Measurements from ENCODE around the gene UGT2A1. TPM values are rescaled to one million over a fixed set of nuclear protein-coding genes. Genes with fewer than 3 reads are reported as not detected.
"Not testable (repeated sequence)": the region's sequence is repeated elsewhere in the genome, so short reads cannot be mapped to it uniquely, and the experiment has no call there.

UGT2A1 gene
- total and polyA plus RNA-seq, 2 experiments from 2014 or later: not detected

GRCh38 chr4:69689599-69689998 lies 36.6 kb upstream of the UGT2A1 start:
- no peaks in the 10 kb centered on the region for H3K9me2 ChIP-seq (ENCODE audit: insufficient read depth)
- H3K27me3 ChIP-seq (replicated peaks; ENCODE audit: insufficient read depth): no peaks in the 10 kb centered on the region
- H4K20me1 ChIP-seq (ENCODE audit: insufficient read depth): no peaks in the 10 kb centered on the region
- no peak overlapping the region for H3K4me2 ChIP-seq (ENCODE audit: unreplicated experiment)
- no peaks in the 10 kb centered on the region for H3K36me3 ChIP-seq (ENCODE audit: low read depth)
- no peaks in the 10 kb centered on the region for H3K9me3 ChIP-seq (ENCODE audit: low read depth)
- no peak overlapping the region for H3K9ac ChIP-seq
- H3K79me2 ChIP-seq (ENCODE audit: insufficient read depth): no peaks in the 10 kb centered on the region
- TF ChIP-seq EZH2phosphoT487 (IDR thresholded peaks at IDR 0.05; ENCODE audit: insufficient read depth, low read depth) (no peak), EZH2 (IDR thresholded peaks at IDR 0.05; ENCODE audit: insufficient read depth, poor library complexity, severe bottlenecking) (no peak)
- H2AFZ ChIP-seq: no peak overlapping the region
- H3K27ac ChIP-seq: no peak overlapping the region
- WGBS, 2 experiments (ENCODE audit: low coverage in 1 of 2, low lambda C conversion rate in 2 of 2, missing lambda C conversion rate in 2 of 2): 0 to 2% methylated on average over 1 of the region's 1 CpG
- no peaks in the 10 kb centered on the region for H3K4me1 ChIP-seq (ENCODE audit: insufficient read depth)
- no peak overlapping the region for H3K4me3 ChIP-seq
- in situ Hi-C loops (cut with MboI): loop anchor here (25.0 kb wide), 2 partner anchors 498 to 823 kb away; partner anchors contain the start of genes AMTN and ODAM
- no peaks in the 10 kb centered on the region for H3F3A ChIP-seq (ENCODE audit: insufficient read depth)
- peak; percentile 57 for DNase-seq

DNA sequence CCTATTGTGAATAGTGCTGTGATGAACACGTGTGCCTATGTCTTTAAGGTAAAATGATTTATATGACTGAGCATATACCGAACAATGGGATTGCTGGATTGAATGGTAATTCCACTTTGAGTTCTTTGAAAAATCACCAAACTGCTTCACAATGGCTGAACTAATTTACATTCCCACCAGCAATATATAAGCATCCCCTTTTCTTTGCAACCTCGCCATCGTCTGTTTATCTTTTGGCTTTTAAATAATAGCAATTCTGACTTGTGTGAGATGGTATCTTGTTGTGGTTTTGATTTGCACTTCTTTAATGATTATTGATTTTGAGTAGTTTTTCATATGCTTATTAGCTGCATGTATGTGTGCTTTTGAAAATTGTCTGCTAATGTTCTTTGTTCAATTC lies 31.8 kb upstream of the UGT2A1 start:
- DNase-seq: no peak
- Histone ChIP-seq H3K9me2 (ENCODE audit: insufficient read depth) (no peaks in the 10 kb centered on the region), H3K4me1 (ENCODE audit: insufficient read depth) (no peaks in the 10 kb centered on the region), H3K4me2 (ENCODE audit: unreplicated experiment) (no peak overlapping the region), H3F3A (ENCODE audit: insufficient read depth) (no peaks in the 10 kb centered on the region), H3K27ac (no peak overlapping the region), H3K9ac (no peak overlapping the region), H3K79me2 (ENCODE audit: insufficient read depth) (no peaks in the 10 kb centered on the region), H2AFZ (no peak overlapping the region), H3K36me3 (ENCODE audit: low read depth) (no peaks in the 10 kb centered on the region), H3K9me3 (ENCODE audit: low read depth) (no peaks in the 10 kb centered on the region), H3K27me3 (replicated peaks; ENCODE audit: insufficient read depth) (no peaks in the 10 kb centered on the region), H4K20me1 (ENCODE audit: insufficient read depth) (no peaks in the 10 kb centered on the region), H3K4me3 (no peak overlapping the region)
- in situ Hi-C loops (cut with MboI): loop anchor here (25.0 kb wide), 2 partner anchors 502 to 827 kb away; partner anchors contain the start of genes AMTN and ODAM
- 41 to 46% methylated on average over 4 of the region's 4 CpGs for WGBS, 2 experiments (ENCODE audit: low coverage in 1 of 2, low lambda C conversion rate in 2 of 2, missing lambda C conversion rate in 2 of 2)
- no peak for TF ChIP-seq EZH2 (IDR thresholded peaks at IDR 0.05; ENCODE audit: insufficient read depth, poor library complexity, severe bottlenecking)
- TF ChIP-seq EZH2phosphoT487 (IDR thresholded peaks at IDR 0.05; ENCODE audit: insufficient read depth, low read depth): no peak

GRCh38 chr4:69668680-69669079 lies 15.6 kb upstream of the UGT2A1 start:
- Histone ChIP-seq H4K20me1 (ENCODE audit: insufficient read depth) (no peaks in the 10 kb centered on the region), H3K9ac (no peak overlapping the region), H3K36me3 (ENCODE audit: low read depth) (no peaks in the 10 kb centered on the region), H3K27ac (no peak overlapping the region), H3K27me3 (replicated peaks; ENCODE audit: insufficient read depth) (no peaks in the 10 kb centered on the region), H3F3A (ENCODE audit: insufficient read depth) (no peaks in the 10 kb centered on the region), H3K79me2 (ENCODE audit: insufficient read depth) (no peaks in the 10 kb centered on the region), H3K4me1 (ENCODE audit: insufficient read depth) (no peaks in the 10 kb centered on the region), H2AFZ (no peak overlapping the region), H3K4me2 (ENCODE audit: unreplicated experiment) (no peak overlapping the region), H3K9me3 (ENCODE audit: low read depth) (no peaks in the 10 kb centered on the region), H3K9me2 (ENCODE audit: insufficient read depth) (no peaks in the 10 kb centered on the region), H3K4me3 (no peak overlapping the region)
- TF ChIP-seq EZH2 (IDR thresholded peaks at IDR 0.05; ENCODE audit: insufficient read depth, poor library complexity, severe bottlenecking): no peak
- TF ChIP-seq EZH2phosphoT487 (IDR thresholded peaks at IDR 0.05; ENCODE audit: insufficient read depth, low read depth): no peak
- in situ Hi-C loops (cut with MboI): no loop called here
- DNase-seq: no peak

GRCh38 chr4:69664009-69664408 lies 11.0 kb upstream of the UGT2A1 start:
- H3K27ac ChIP-seq; H3K9ac ChIP-seq; H3K9me3 ChIP-seq (ENCODE audit: low read depth); H3K4me3 ChIP-seq; H3F3A ChIP-seq (ENCODE audit: insufficient read depth); in situ Hi-C loops (cut with MboI); H3K27me3 ChIP-seq (replicated peaks; ENCODE audit: insufficient read depth); H4K20me1 ChIP-seq (ENCODE audit: insufficient read depth); H3K9me2 ChIP-seq (ENCODE audit: insufficient read depth); H3K79me2 ChIP-seq (ENCODE audit: insufficient read depth); H3K4me2 ChIP-seq (ENCODE audit: unreplicated experiment); DNase-seq; H3K4me1 ChIP-seq (ENCODE audit: insufficient read depth); H3K36me3 ChIP-seq (ENCODE audit: low read depth); H2AFZ ChIP-seq: not testable (repeated sequence)
- 59 to 61% methylated on average over 22 of the region's 22 CpGs for WGBS, 2 experiments (ENCODE audit: low coverage in 1 of 2, low lambda C conversion rate in 2 of 2, missing lambda C conversion rate in 2 of 2)

- H3K9me3 ChIP-seq (ENCODE audit: low read depth); in situ Hi-C loops (cut with MboI); H4K20me1 ChIP-seq (ENCODE audit: insufficient read depth); H3K79me2 ChIP-seq (ENCODE audit: insufficient read depth); H3K9me2 ChIP-seq (ENCODE audit: insufficient read depth); H3K4me1 ChIP-seq (ENCODE audit: insufficient read depth); H3F3A ChIP-seq (ENCODE audit: insufficient read depth); H3K4me3 ChIP-seq; H3K9ac ChIP-seq; H3K36me3 ChIP-seq (ENCODE audit: low read depth); H3K27me3 ChIP-seq (replicated peaks; ENCODE audit: insufficient read depth); H3K27ac ChIP-seq; DNase-seq; H2AFZ ChIP-seq; H3K4me2 ChIP-seq (ENCODE audit: unreplicated experiment): not testable (repeated sequence)
- WGBS, 2 experiments (ENCODE audit: low coverage in 1 of 2, low lambda C conversion rate in 2 of 2, missing lambda C conversion rate in 2 of 2): 6 to 13% methylated on average over 4 of the region's 4 CpGs
Measured at GRCh38 chr4:69661130-69661803, 8.2 kb upstream of the UGT2A1 start.
